ENCODE measurements around the gene RAPGEF1. TPM values are rescaled to one million over a fixed set of nuclear protein-coding genes. Genes with fewer than 3 reads are reported as not detected.
A peak's percentile ranks its signal among the peaks of the same experiment; 100 is the strongest.

The RAPGEF1 gene
- total RNA-seq, 1 donor from 2014 or later = 57.9 TPM

DNA sequence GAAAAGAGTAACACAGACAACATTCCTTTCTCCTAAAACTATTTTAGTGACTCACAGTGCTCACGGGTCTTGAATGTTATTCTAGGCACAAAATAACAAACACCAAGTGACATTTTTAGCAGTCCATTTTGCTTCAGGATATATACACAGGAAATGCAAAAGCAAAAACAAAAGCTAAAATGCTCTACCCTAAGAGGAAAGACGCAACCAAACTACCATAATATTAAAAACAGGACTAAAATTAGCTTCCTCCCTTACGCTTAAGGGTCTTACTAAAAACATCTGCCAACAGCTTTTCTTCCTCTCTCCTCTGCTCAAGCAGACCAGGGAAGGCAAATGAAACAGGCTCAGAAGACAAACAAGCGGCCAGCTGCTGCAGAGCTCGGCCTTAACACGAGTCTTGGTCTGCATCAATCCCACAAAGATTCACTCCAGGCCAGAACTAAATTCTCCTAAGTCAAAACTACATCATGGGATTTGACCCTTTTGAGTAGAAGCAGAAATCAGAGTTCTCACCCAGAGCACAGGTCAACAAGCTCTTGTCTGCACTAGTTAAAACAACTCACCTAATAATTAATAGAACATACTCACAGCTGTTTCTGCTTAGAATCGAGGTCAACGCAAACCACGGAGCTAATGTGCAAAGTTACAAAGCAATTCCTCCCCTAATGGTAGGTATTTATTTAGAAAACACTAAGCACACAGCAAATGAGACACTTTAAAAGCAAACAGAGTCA, 62.3 kb downstream of the RAPGEF1 start:
- peak overlapping the region; percentile 96 for H3K27ac ChIP-seq
- no peaks in the 10 kb centered on the region for H3K9me3 ChIP-seq
- intact Hi-C loops (cut with DNase I) = no loop called here
- H3K27me3 ChIP-seq = no peaks in the 10 kb centered on the region
- peak in 1 of 2 donors; percentile 34 for DNase-seq (ENCODE audit: extremely low spot score in 2 of 2)
- TF ChIP-seq, protein P1, sequence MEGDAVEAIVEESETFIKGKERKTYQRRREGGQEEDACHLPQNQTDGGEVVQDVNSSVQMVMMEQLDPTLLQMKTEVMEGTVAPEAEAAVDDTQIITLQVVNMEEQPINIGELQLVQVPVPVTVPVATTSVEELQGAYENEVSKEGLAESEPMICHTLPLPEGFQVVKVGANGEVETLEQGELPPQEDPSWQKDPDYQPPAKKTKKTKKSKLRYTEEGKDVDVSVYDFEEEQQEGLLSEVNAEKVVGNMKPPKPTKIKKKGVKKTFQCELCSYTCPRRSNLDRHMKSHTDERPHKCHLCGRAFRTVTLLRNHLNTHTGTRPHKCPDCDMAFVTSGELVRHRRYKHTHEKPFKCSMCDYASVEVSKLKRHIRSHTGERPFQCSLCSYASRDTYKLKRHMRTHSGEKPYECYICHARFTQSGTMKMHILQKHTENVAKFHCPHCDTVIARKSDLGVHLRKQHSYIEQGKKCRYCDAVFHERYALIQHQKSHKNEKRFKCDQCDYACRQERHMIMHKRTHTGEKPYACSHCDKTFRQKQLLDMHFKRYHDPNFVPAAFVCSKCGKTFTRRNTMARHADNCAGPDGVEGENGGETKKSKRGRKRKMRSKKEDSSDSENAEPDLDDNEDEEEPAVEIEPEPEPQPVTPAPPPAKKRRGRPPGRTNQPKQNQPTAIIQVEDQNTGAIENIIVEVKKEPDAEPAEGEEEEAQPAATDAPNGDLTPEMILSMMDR (IDR thresholded peaks at IDR 0.05) = no peak
- TF ChIP-seq POLR2AphosphoS5 (IDR thresholded peaks at IDR 0.05; ENCODE audit: insufficient read depth in 1 of 2, low read depth in 1 of 2) (peak in 1 of 2 donors; percentile 88), POLR2A (IDR thresholded peaks at IDR 0.05) (no peak)
- no peaks in the 10 kb centered on the region for H3K36me3 ChIP-seq
- peaks cover 98% of the 10 kb centered on the region for H3K4me1 ChIP-seq
- peak overlapping the region in 1 of 2 donors; percentile 2 for H3K4me3 ChIP-seq

DNA sequence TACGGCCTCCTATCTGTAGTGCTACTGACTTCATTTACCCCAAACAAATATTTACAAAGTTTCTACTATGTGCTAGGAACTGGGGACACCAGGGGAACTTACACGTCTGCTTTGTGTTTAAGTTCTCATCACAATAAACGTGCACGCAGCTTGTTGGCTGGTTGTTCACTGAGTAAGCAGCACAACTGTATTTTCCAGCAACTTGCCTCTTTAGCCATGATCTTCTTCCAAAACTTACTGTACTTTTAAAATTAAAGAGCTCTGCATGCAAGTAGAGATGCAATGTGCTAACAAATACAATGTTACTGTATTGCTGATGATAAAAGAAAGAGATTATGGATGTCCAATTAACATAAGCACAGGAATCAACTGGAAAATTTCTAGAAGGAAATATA, 62.8 kb downstream of the RAPGEF1 start:
- no peak overlapping the region for H3K4me3 ChIP-seq

DNA sequence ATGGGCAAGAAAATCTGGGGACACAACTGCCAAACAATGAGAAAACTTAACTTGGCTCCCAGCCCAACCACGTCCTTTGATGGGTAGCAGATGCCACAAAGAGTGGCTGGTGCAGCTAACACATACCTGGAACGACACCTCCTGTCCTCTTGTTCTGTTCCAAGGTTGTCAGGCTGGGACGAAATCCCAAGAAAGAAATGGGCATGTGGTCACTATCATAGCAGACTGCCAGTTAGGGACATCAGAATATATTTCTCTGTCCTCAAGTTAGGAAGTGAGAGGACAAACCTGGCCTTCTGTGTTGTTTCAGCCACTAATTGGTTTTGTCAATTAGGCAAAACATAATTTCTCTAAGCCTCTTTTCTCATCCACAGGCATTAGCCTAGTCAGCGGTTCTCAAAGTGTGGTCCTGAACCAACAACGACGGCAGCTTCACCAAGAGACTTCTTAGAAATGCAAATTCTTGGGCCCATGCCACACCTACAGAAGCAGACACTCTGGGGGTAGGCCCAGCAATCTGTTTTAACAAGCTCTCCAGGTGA, 63.4 kb downstream of the RAPGEF1 start:
- H3K27me3 ChIP-seq = no peaks in the 10 kb centered on the region
- peak overlapping the region; percentile 96 for H3K27ac ChIP-seq
- TF ChIP-seq, protein P1 (IDR thresholded peaks at IDR 0.05) = no peak
- no peak for TF ChIP-seq POLR2AphosphoS5 (IDR thresholded peaks at IDR 0.05; ENCODE audit: insufficient read depth in 1 of 2, low read depth in 1 of 2)
- H3K9me3 ChIP-seq = no peaks in the 10 kb centered on the region
- H3K36me3 ChIP-seq = no peaks in the 10 kb centered on the region
- H3K4me3 ChIP-seq = no peak overlapping the region
- DNase-seq (ENCODE audit: extremely low spot score in 2 of 2) = peak in 1 of 2 donors; percentile 31
- intact Hi-C loops (cut with DNase I) = no loop called here
- H3K4me1 ChIP-seq = peaks cover 100% of the 10 kb centered on the region

More for the DNA sequence above, 62.8 kb downstream of the RAPGEF1 start:
- intact Hi-C loops (cut with DNase I) = no loop called here
- no peaks in the 10 kb centered on the region for H3K36me3 ChIP-seq
- H3K9me3 ChIP-seq = no peaks in the 10 kb centered on the region
- DNase-seq (ENCODE audit: extremely low spot score in 2 of 2) = no peak
- peak overlapping the region; percentile 96 for H3K27ac ChIP-seq
- H3K27me3 ChIP-seq = no peaks in the 10 kb centered on the region
- peaks cover 98% of the 10 kb centered on the region for H3K4me1 ChIP-seq
- no peak for TF ChIP-seq POLR2AphosphoS5 (IDR thresholded peaks at IDR 0.05; ENCODE audit: insufficient read depth in 1 of 2, low read depth in 1 of 2)
- TF ChIP-seq POLR2A (IDR thresholded peaks at IDR 0.05) = no peak
- TF ChIP-seq, protein P1 (IDR thresholded peaks at IDR 0.05) = no peak

DNA sequence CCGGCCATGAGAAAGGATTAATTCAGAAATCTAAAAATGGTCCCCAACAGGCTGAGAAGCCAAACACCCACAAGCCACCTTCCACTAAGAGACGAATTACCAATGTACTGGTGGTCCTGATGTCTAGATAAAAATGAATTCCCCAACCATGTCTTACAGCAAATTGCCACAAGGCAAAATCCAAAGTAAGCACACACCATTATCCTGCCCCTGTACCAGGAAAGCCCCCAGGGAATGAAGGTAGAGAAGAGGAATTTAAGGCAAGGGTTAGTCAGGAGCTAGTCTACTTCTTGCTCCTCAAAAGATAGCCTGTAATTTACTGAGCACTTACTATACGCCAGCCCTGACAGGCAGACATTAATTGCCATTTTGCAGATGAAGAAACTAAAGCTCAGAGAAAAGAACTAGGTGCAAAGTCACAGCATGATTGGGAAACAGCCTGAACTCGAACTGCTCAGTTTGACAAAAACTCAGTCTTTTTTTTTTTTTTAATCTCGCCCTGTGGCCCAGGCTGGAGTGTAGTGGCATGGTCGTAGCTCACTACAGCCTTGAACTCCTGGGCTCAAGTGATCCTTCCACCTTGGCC, 64.3 kb downstream of the RAPGEF1 start:
- intact Hi-C loops (cut with DNase I) = no loop called here
- H3K4me3 ChIP-seq = peak overlapping the region in 1 of 2 donors; percentile 4
- peak overlapping the region; percentile 96 for H3K27ac ChIP-seq
- H3K9me3 ChIP-seq = no peaks in the 10 kb centered on the region
- no peak for DNase-seq (ENCODE audit: extremely low spot score in 2 of 2)
- peaks cover 100% of the 10 kb centered on the region for H3K4me1 ChIP-seq
- no peaks in the 10 kb centered on the region for H3K27me3 ChIP-seq
- H3K36me3 ChIP-seq = no peaks in the 10 kb centered on the region
- TF ChIP-seq POLR2AphosphoS5 (IDR thresholded peaks at IDR 0.05; ENCODE audit: insufficient read depth in 1 of 2, low read depth in 1 of 2) (no peak), POLR2A (IDR thresholded peaks at IDR 0.05) (no peak)
- TF ChIP-seq, protein P1 (IDR thresholded peaks at IDR 0.05) = no peak

All from vagina (tissue), 2 donors.